ENCODE results near the gene MBP. TPM values are rescaled to one million over a fixed set of nuclear protein-coding genes. Genes with fewer than 3 reads are reported as not detected.

MBP gene
- total and polyA plus RNA-seq, 10 of the 15 experiments (the other 5 are each of a cell fraction or from before 2014, with no cell fraction given) = 12.2 to 67.8 (median 42.1) TPM

- TF ChIP-seq USF1 (IDR thresholded peaks at IDR 0.05; ENCODE audit: borderline replicate concordance, extremely low read length, insufficient read depth, low read depth, low read length) (no peak), RBBP5 (conservative IDR thresholded peaks at IDR 0.05) (no peak), POLR2AphosphoS5 (IDR thresholded peaks at IDR 0.05; ENCODE audit: low read length) (no peak), SIN3A (IDR thresholded peaks at IDR 0.05; ENCODE audit: low read depth, low read length) (no peak), RCOR1 (conservative IDR thresholded peaks at IDR 0.05; ENCODE audit: low read depth, low read length) (no peak), GATAD2B (conservative IDR thresholded peaks at IDR 0.05; ENCODE audit: low read depth) (no peak), RAD51 (IDR thresholded peaks at IDR 0.05) (no peak), NFIC (IDR thresholded peaks at IDR 0.05; ENCODE audit: low read depth, low read length) (peak; percentile 58; the same call in 1 of the 2 replicates), FOXM1 (IDR thresholded peaks at IDR 0.05; ENCODE audit: low read depth, low read length) (peak; percentile 71; the same call in 1 of the 2 replicates), NR2C1 (IDR thresholded peaks at IDR 0.05) (no peak), DPF2 (IDR thresholded peaks at IDR 0.05) (no peak), CREB1 (IDR thresholded peaks at IDR 0.05; ENCODE audit: low read depth) (peak; percentile 65), HDAC2 (IDR thresholded peaks at IDR 0.05) (no peak), ZNF384 (IDR thresholded peaks at IDR 0.05; ENCODE audit: borderline replicate concordance, low read depth, low read length) (no peak), JUNB (IDR thresholded peaks at IDR 0.05) (peak; percentile 58)
Observed at GRCh38 chr18:77069931-77070330, 62.7 kb downstream of the MBP start (continued).

- ChIA-PET RAD21 (ENCODE audit: unreplicated experiment) (interaction anchor here (1.1 to 3.4 kb wide), 8 partner anchors 9 to 142 kb away, joined by 3 to 12 read pairs (median 6); partner anchors contain the start of gene MBP), POLR2A (no interaction called here), SMC1A (ENCODE audit: uncharacterized antibody, unreplicated experiment) (interaction anchor here (0.7 to 5.5 kb wide), 10 partner anchors 9 to 142 kb away, joined by 3 to 69 read pairs (median 6); no protein-coding TSS in a partner anchor), CTCF (interaction anchor here (0.6 to 7.2 kb wide), 11 partner anchors 9 to 142 kb away, joined by 3 to 37 read pairs (median 4); no protein-coding TSS in a partner anchor)
- Histone ChIP-seq H3K4me1 (ENCODE audit: control insufficient read depth, insufficient read depth, low read length) (peaks cover 59% of the 10 kb centered on the region), H2AFZ (ENCODE audit: control insufficient read depth, low read depth, low read length) (no peak overlapping the region), H3K79me2 (ENCODE audit: control insufficient read depth, insufficient read depth, low read length) (peaks cover 44% of the 10 kb centered on the region), H3K4me2 (ENCODE audit: control insufficient read depth, insufficient read depth) (peak overlapping the region; percentile 87), H4K20me1 (ENCODE audit: control insufficient read depth, insufficient read depth) (no peaks in the 10 kb centered on the region), H3K27me3 (replicated peaks in 1 of 2; ENCODE audit: control insufficient read depth in 2 of 2, insufficient read depth in 2 of 2, low read length in 1 of 2) (no peaks in the 10 kb centered on the region), H3K9me3 (replicated peaks; ENCODE audit: control insufficient read depth, insufficient read depth, low read length) (no peaks in the 10 kb centered on the region), H3K27ac (ENCODE audit: control insufficient read depth, insufficient read depth) (peak overlapping the region; percentile 97), H3K9ac (ENCODE audit: control insufficient read depth, insufficient read depth, low read length) (no peak overlapping the region), H3K36me3 (ENCODE audit: control insufficient read depth in 2 of 2, insufficient read depth in 2 of 2, low read length in 1 of 2) (peaks cover under 1 to 22% of the 10 kb centered on the region in 2 experiments; a peak in 3 of 4 replicates), H3K4me3 (no peak overlapping the region)
- intact Hi-C loops (cut with micrococcal nuclease; ENCODE audit: unreplicated experiment) = no loop called here
- no peak for ATAC-seq
- WGBS (ENCODE audit: insufficient coverage, insufficient replicate concordance, low lambda C conversion rate, missing lambda C conversion rate) = 16% methylated on average over 14 of the region's 14 CpGs
- in situ Hi-C loops (cut with MboI) = loop anchor here (10.0 kb wide), 1 partner anchor 55 kb away; no protein-coding TSS in a partner anchor
- no TSS peak for BruUV-seq (replicated peaks)
- no peak for DNase-seq (ENCODE audit: low read depth, low spot score)
- no peak for FAIRE-seq
- TF ChIP-seq ELK1 (IDR thresholded peaks at IDR 0.05; ENCODE audit: low read depth, low read length) (no peak), NKRF (conservative IDR thresholded peaks at IDR 0.05) (no peak), KLF5 (IDR thresholded peaks at IDR 0.05; ENCODE audit: partially characterized antibody) (no peak), BCL3 (IDR thresholded peaks at IDR 0.05; ENCODE audit: borderline replicate concordance, insufficient read depth, low read depth, low read length, poor library complexity, severe bottlenecking) (no peak), TBL1XR1 (IDR thresholded peaks at IDR 0.05; ENCODE audit: low read depth, low read length) (no peak)
Observed at GRCh38 chr18:77069482-77069881, 63.1 kb downstream of the MBP start.

All from GM12878 (cell line).